HepG2 (cell line): ENCODE data around the gene CAPN9. TPM values are rescaled to one million over a fixed set of nuclear protein-coding genes. Genes with fewer than 3 reads are reported as not detected.
A peak's percentile ranks its signal among the peaks of the same experiment; 100 is the strongest.

Experiments
- AFF4 ChIP-seq: sonication (generic); formaldehyde crosslinking; IDR thresholded peaks from 2 replicates; pipeline ENCODE4 v1.4.0; 2020; ENCODE audit warnings: missing genetic modification reagents
- ARID2 ChIP-seq: sonication (generic); formaldehyde crosslinking; IDR thresholded peaks from 2 replicates; pipeline ENCODE4 v1.8.1; 2022; ENCODE audit warnings: mild to moderate bottlenecking, missing genetic modification reagents, borderline replicate concordance
- ATRX ChIP-seq: sonication (generic); formaldehyde crosslinking; IDR thresholded peaks from 2 replicates; pipeline ENCODE4 v1.4.0; 2020; ENCODE audit warnings: missing genetic modification reagents, borderline replicate concordance
- BHLHE40 ChIP-seq: IDR thresholded peaks from 2 replicates; pipeline ENCODE4 v1.6.1; 2011; ENCODE audit warnings: low read length, improper control_type of control experiment
- BRD4 ChIP-seq: sonication (generic); formaldehyde crosslinking; IDR thresholded peaks from 2 replicates; pipeline ENCODE4 v1.4.0; 2020; ENCODE audit warnings: missing genetic modification reagents
- CC2D1A ChIP-seq: sonication (generic); formaldehyde crosslinking; IDR thresholded peaks from 2 replicates; pipeline ENCODE4 v1.8.1; 2023; ENCODE audit warnings: mild to moderate bottlenecking, missing genetic modification reagents
- CREB1 ChIP-seq, 2 experiments: fragments of 450-650 bp in 1 of 2; IDR thresholded peaks; 2 replicates each; pipeline ENCODE4 v1.6.1; 2016 to 2017; ENCODE audit warnings: control low read depth in 1 of 2, mild to moderate bottlenecking in 1 of 2, missing compliant biosample characterization in 1 of 2, missing genetic modification characterization in 1 of 2
- FOXA3 ChIP-seq: IDR thresholded peaks from 2 replicates; pipeline ENCODE4 v1.6.1; 2016; ENCODE audit warnings: missing genetic modification reagents, missing compliant biosample characterization
- HNRNPL ChIP-seq: fragments of 200-400 bp; formaldehyde crosslinking; IDR thresholded peaks from 2 replicates; pipeline ENCODE4 v1.6.1; 2017; ENCODE audit warnings: mild to moderate bottlenecking, low read depth, low read length
- ISL2 ChIP-seq: sonication (generic); formaldehyde crosslinking; IDR thresholded peaks from 2 replicates; pipeline ENCODE4 v1.5.0; 2020; ENCODE audit warnings: missing genetic modification reagents
- KDM5A ChIP-seq: fragments of 200-600 bp; sonication (generic); IDR thresholded peaks from 2 replicates; pipeline ENCODE4 v1.7.0; 2018; ENCODE audit warnings: antibody characterized with exemption, mild to moderate bottlenecking, low read length, borderline replicate concordance
- MED1 ChIP-seq: sonication (generic); formaldehyde crosslinking; IDR thresholded peaks from 2 replicates; pipeline ENCODE4 v1.4.0; 2020; ENCODE audit warnings: missing genetic modification reagents
- NCOA2 ChIP-seq: sonication (generic); formaldehyde crosslinking; IDR thresholded peaks from 2 replicates; pipeline ENCODE4 v1.8.0; 2022; ENCODE audit warnings: inconsistent platforms
- PTBP1 ChIP-seq: fragments of 200-400 bp; formaldehyde crosslinking; IDR thresholded peaks from 2 replicates; pipeline ENCODE4 v1.6.1; 2018; ENCODE audit warnings: low read length, low read depth; ENCODE audit not compliant: poor library complexity, severe bottlenecking
- SAFB2 ChIP-seq: sonication (generic); formaldehyde crosslinking; IDR thresholded peaks from 2 replicates; pipeline ENCODE4 v1.5.1; 2020; ENCODE audit warnings: missing genetic modification reagents, low read depth, mild to moderate bottlenecking, borderline replicate concordance
- SNRNP70 ChIP-seq: fragments of 200-400 bp; formaldehyde crosslinking; IDR thresholded peaks from 2 replicates; pipeline ENCODE4 v1.6.1; 2017; ENCODE audit warnings: mild to moderate bottlenecking, low read depth, low read length, moderate library complexity
- SPEN ChIP-seq: sonication (generic); formaldehyde crosslinking; IDR thresholded peaks from 2 replicates; pipeline ENCODE4 v1.5.1; 2020; ENCODE audit warnings: low read depth, mild to moderate bottlenecking, missing genetic modification reagents
- WIZ ChIP-seq: sonication (generic); formaldehyde crosslinking; IDR thresholded peaks from 2 replicates; pipeline ENCODE4 v1.5.1; 2020; ENCODE audit warnings: mild to moderate bottlenecking, missing genetic modification reagents
- ZFP1 ChIP-seq: IDR thresholded peaks from 2 replicates; pipeline ENCODE4 v1.6.1; 2016
- ZNF383 ChIP-seq: sonication (generic); formaldehyde crosslinking; IDR thresholded peaks from 2 replicates; pipeline ENCODE4 v1.4.0; 2020; ENCODE audit warnings: missing genetic modification reagents, mild to moderate bottlenecking, borderline replicate concordance
- ZNF788 ChIP-seq: sonication (generic); formaldehyde crosslinking; IDR thresholded peaks from 2 replicates; pipeline ENCODE4 v1.5.0; 2020; ENCODE audit warnings: mild to moderate bottlenecking, missing genetic modification reagents, borderline replicate concordance
- ZZZ3 ChIP-seq: sonication (generic); formaldehyde crosslinking; IDR thresholded peaks from 2 replicates; pipeline ENCODE4 v1.4.0; 2020; ENCODE audit warnings: missing genetic modification reagents, mild to moderate bottlenecking, borderline replicate concordance
- polyA plus RNA-seq, 8 experiments: library from polyadenylated mRNA; depleted of rRNA in 3 of 8; stranded (reverse) in 7 of 8; unstranded in 1 of 8; fragments of >200 nt; fragmentation: Illumina TruSeq in 4 of 8; extraction: Trizol in 4 of 8; gene quantifications; 2 replicates each; pipeline versions ENCODE4 v1.2.1 to v1.2.3, GENCODE V29; 2011 to 2016; ENCODE audit warnings: low read depth in 4 of 8, missing spikeins in 1 of 8, mixed read lengths in 1 of 8; ENCODE audit not compliant: insufficient read depth in 1 of 8
- total RNA-seq, 5 experiments: library from RNA; depleted of rRNA; stranded (reverse); fragments of >200 nt; fragmentation: Illumina TruSeq; extraction: Trizol; gene quantifications; 2 replicates each; pipeline ENCODE4 v1.2.3, GENCODE V29; 2016; ENCODE audit warnings: low read depth in 1 of 5
- TF ChIP-seq, protein P1 (sequence below): sonication (generic); formaldehyde crosslinking; IDR thresholded peaks from 2 replicates; pipeline ENCODE4 v1.5.1; 2020; ENCODE audit warnings: missing genetic modification reagents, mild to moderate bottlenecking, borderline replicate concordance
- TF ChIP-seq, protein P2 (sequence below): sonication (generic); IDR thresholded peaks from 2 replicates; pipeline ENCODE4 v1.6.1; 2016; ENCODE audit warnings: low read depth, borderline replicate concordance

Gene CAPN9
- total and polyA plus RNA-seq, 2 of the 13 experiments (the other 11 are each of a cell fraction or from before 2014, with no cell fraction given) = 0.04 to 0.31 TPM

- TF ChIP-seq KDM5A (no peak), NCOA2 (peak; percentile 96), WIZ (CRISPR knock-in tag) (peak; percentile 54; the same call in 1 of the 2 replicates), ZNF383 (CRISPR knock-in tag) (0 out of 2 replicates have a peak, but pooled peaks have one; percentile 31), ISL2 (CRISPR knock-in tag) (peak; percentile 96), PTBP1 (no peak), MED1 (peak; percentile 98), ARID2 (CRISPR knock-in tag) (no peak), CC2D1A (no peak), ZNF788 (CRISPR knock-in tag) (peak; percentile 94), FOXA3 (peak; percentile 94), SNRNP70 (no peak), CREB1 (IDR thresholded peaks at IDR 0.05) (no peak), CREB1 (CRISPR knock-in tag; IDR thresholded peaks at IDR 0.05) (peak; percentile 68), HNRNPL (peak; percentile 97), ZZZ3 (CRISPR knock-in tag) (0 out of 2 replicates have a peak, but pooled peaks have one; percentile 54), BRD4 (CRISPR knock-in tag) (peak; percentile 66; the same call in 1 of the 2 replicates), ZFP1 (CRISPR knock-in tag) (peak; percentile 89; the same call in 1 of the 2 replicates), BHLHE40 (peak; percentile 90), SAFB2 (CRISPR knock-in tag) (no peak), AFF4 (CRISPR knock-in tag) (no peak), ATRX (CRISPR knock-in tag) (no peak), SPEN (CRISPR knock-in tag) (peak; percentile 94; the same call in 1 of the 2 replicates)
- TF ChIP-seq, protein P1, sequence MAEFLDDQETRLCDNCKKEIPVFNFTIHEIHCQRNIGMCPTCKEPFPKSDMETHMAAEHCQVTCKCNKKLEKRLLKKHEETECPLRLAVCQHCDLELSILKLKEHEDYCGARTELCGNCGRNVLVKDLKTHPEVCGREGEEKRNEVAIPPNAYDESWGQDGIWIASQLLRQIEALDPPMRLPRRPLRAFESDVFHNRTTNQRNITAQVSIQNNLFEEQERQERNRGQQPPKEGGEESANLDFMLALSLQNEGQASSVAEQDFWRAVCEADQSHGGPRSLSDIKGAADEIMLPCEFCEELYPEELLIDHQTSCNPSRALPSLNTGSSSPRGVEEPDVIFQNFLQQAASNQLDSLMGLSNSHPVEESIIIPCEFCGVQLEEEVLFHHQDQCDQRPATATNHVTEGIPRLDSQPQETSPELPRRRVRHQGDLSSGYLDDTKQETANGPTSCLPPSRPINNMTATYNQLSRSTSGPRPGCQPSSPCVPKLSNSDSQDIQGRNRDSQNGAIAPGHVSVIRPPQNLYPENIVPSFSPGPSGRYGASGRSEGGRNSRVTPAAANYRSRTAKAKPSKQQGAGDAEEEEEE (CRISPR knock-in tag) = no peak
- TF ChIP-seq, protein P2, sequence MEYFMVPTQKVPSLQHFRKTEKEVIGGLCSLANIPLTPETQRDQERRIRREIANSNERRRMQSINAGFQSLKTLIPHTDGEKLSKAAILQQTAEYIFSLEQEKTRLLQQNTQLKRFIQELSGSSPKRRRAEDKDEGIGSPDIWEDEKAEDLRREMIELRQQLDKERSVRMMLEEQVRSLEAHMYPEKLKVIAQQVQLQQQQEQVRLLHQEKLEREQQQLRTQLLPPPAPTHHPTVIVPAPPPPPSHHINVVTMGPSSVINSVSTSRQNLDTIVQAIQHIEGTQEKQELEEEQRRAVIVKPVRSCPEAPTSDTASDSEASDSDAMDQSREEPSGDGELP = peak; percentile 94
These were observed 18.3 kb upstream of the CAPN9 start (continued) for GRCh38 chr1:230728710-230729392.
